HCT116 (cell line): ENCODE data around the gene PBXIP1. TPM values are rescaled to one million over a fixed set of nuclear protein-coding genes. Genes with fewer than 3 reads are reported as not detected.

Experiments used
- ATAC-seq: fragments of 200-7000 bp; cut with Tn5 transposase; 2 replicates; pipeline ENCODE4 v1.9.1; 2020; ENCODE audit warnings: mild to moderate bottlenecking, moderate library complexity
- BruUV-seq: library from RNA; stranded (reverse); fragments of 400-500 nt; replicated peaks from 2 replicates; lab custom pipeline; 2021; lab: Mats Ljungman, UMichigan
- CTCF ChIA-PET: fragments of 300-600 bp; sonication (Branson Sonifier 250); formaldehyde crosslinking; loops from one replicate; lab custom pipeline; 2021; ENCODE audit warnings: antibody characterized with exemption; lab: Charles Lee
- POLR2A ChIA-PET: fragments of 300-600, 350-600 bp; sonication (Branson Sonifier 250); formaldehyde crosslinking; loops from one replicate; lab custom pipeline; 2021; ENCODE audit warnings: antibody characterized with exemption; lab: Charles Lee
- RAD21 ChIA-PET, 2 experiments: fragments of 300-600 bp; sonication (Branson Sonifier 250); formaldehyde crosslinking; loops; one replicate each; lab custom pipeline; 2023; ENCODE audit warnings: low total read pairs in 2 of 2; ENCODE audit not compliant: uncharacterized antibody in 2 of 2, unreplicated experiment in 2 of 2, low non-redundant PET in 1 of 2; lab: Charles Lee
- DNase-seq: peaks from one replicate; pipeline ENCODE4 v3.0.0-alpha.2; 2010; ENCODE audit warnings: low read depth, low spot score
- H2AFZ ChIP-seq: fragments of 200-600 bp; shearing (Covaris generic), sonication (generic); 2 replicates; pipeline ENCODE4 v1.6.1; 2017; ENCODE audit warnings: low read depth, mixed run types, mixed read lengths, antibody characterized with exemption, low read length; ENCODE audit not compliant: poor library complexity, severe bottlenecking
- H3K27ac ChIP-seq: 2 replicates; pipeline ENCODE4 v1.5.1; 2012; ENCODE audit warnings: low read depth, low read length
- H3K27me3 ChIP-seq: fragments of 200-600 bp; sonication (generic); 2 replicates; pipeline ENCODE4 v1.6.1; 2016; ENCODE audit warnings: mixed run types, low read length, mixed read lengths; ENCODE audit not compliant: insufficient read depth
- H3K36me3 ChIP-seq, 2 experiments: fragments of 200-500 bp in 1 of 2; fragments of 200-600 bp in 1 of 2; sonication (Bioruptor generic) in 1 of 2; sonication (generic) in 1 of 2; 2 replicates each; pipeline versions ENCODE4 v1.5.1 to v1.6.1; 2014 to 2016; ENCODE audit warnings: low read length in 2 of 2, inconsistent platforms in 1 of 2, mixed read lengths in 1 of 2, mixed run types in 1 of 2; ENCODE audit not compliant: insufficient read depth in 2 of 2, control insufficient read depth in 1 of 2
- H3K4me1 ChIP-seq, 2 experiments: fragments of 200-600 bp in 1 of 2; sonication (generic) in 1 of 2; 2 replicates each; pipeline versions ENCODE4 v1.5.1 to v1.6.1; 2012 to 2017; ENCODE audit warnings: low read length in 2 of 2, inconsistent platforms in 1 of 2, mild to moderate bottlenecking in 1 of 2, mixed read lengths in 1 of 2, mixed run types in 1 of 2, moderate library complexity in 1 of 2; ENCODE audit not compliant: insufficient read depth in 2 of 2, control insufficient read depth in 1 of 2
- H3K4me2 ChIP-seq: fragments of 200-600 bp; sonication (generic); 2 replicates; pipeline ENCODE4 v1.6.1; 2017; ENCODE audit warnings: mixed run types, low read length, mixed read lengths
- H3K4me3 ChIP-seq, 2 experiments: fragments of 200-600 bp in 1 of 2; sonication (generic) in 1 of 2; replicated peaks in 1 of 2; 2 replicates each; pipeline ENCODE4 v1.5.1; 2011 to 2016; ENCODE audit warnings: low read length in 2 of 2, control low read depth in 1 of 2, low read depth in 1 of 2, mild to moderate bottlenecking in 1 of 2, mixed read lengths in 1 of 2, mixed run types in 1 of 2
- H3K79me2 ChIP-seq: fragments of 200-600 bp; sonication (generic); 2 replicates; pipeline ENCODE4 v1.6.1; 2017; ENCODE audit warnings: mild to moderate bottlenecking, mixed run types, low read length, moderate library complexity, mixed read lengths; ENCODE audit not compliant: insufficient read depth
- H3K9ac ChIP-seq: fragments of 200-600 bp; sonication (generic); 2 replicates; pipeline ENCODE4 v1.6.1; 2016; ENCODE audit warnings: low read length, mixed read lengths
- H3K9me2 ChIP-seq: fragments of 200-600 bp; sonication (generic), shearing (Covaris generic); 2 replicates; pipeline ENCODE4 v1.6.1; 2017; ENCODE audit warnings: mixed run types, mild to moderate bottlenecking, moderate library complexity; ENCODE audit not compliant: insufficient read depth
- H3K9me3 ChIP-seq, 2 experiments: fragments of 200-500 bp in 1 of 2; fragments of 200-600 bp in 1 of 2; sonication (Bioruptor generic) in 1 of 2; sonication (generic) in 1 of 2; 2 replicates each; pipeline ENCODE4 v1.6.1; 2014 to 2017; ENCODE audit warnings: low read length in 2 of 2, mixed read lengths in 2 of 2, inconsistent platforms in 1 of 2, low read depth in 1 of 2, mild to moderate bottlenecking in 1 of 2, mixed run types in 1 of 2, moderate library complexity in 1 of 2; ENCODE audit not compliant: control insufficient read depth in 1 of 2, insufficient read depth in 1 of 2
- H4K20me1 ChIP-seq: fragments of 200-600 bp; sonication (generic), shearing (Covaris generic); 2 replicates; pipeline ENCODE4 v1.6.1; 2017; ENCODE audit warnings: mixed run types, mild to moderate bottlenecking, moderate library complexity; ENCODE audit not compliant: insufficient read depth
- ATF3 ChIP-seq: IDR thresholded peaks from 2 replicates; pipeline ENCODE4 v1.6.1; 2012
- CEBPB ChIP-seq: IDR thresholded peaks from 2 replicates; pipeline ENCODE4 v1.6.1; 2012; ENCODE audit warnings: low read depth
- EGR1 ChIP-seq: IDR thresholded peaks from 2 replicates; pipeline ENCODE4 v1.6.1; 2012; ENCODE audit warnings: low read depth
- EZH2 ChIP-seq: fragments of 200-600 bp; sonication (generic); IDR thresholded peaks from 2 replicates; pipeline ENCODE4 v1.6.1; 2017; ENCODE audit warnings: antibody characterized with exemption, mixed run types
- EZH2phosphoT487 ChIP-seq: fragments of 200-600 bp; IDR thresholded peaks from 2 replicates; pipeline ENCODE4 v1.6.1; 2018; ENCODE audit warnings: antibody characterized with exemption, borderline replicate concordance
- FOSL1 ChIP-seq: IDR thresholded peaks from 2 replicates; pipeline ENCODE4 v1.6.1; 2012; ENCODE audit warnings: low read depth
- MAX ChIP-seq: IDR thresholded peaks from 2 replicates; pipeline ENCODE4 v1.6.1; 2012
- POLR2AphosphoS5 ChIP-seq: IDR thresholded peaks from 2 replicates; pipeline ENCODE4 v1.6.1; 2011; ENCODE audit warnings: mild to moderate bottlenecking, low read depth, low read length, moderate library complexity
- SIN3A ChIP-seq: IDR thresholded peaks from 2 replicates; pipeline ENCODE4 v1.6.1; 2012; ENCODE audit warnings: low read depth
- SP1 ChIP-seq: IDR thresholded peaks from 2 replicates; pipeline ENCODE4 v1.6.1; 2012; ENCODE audit warnings: low read depth
- SRF ChIP-seq: IDR thresholded peaks from 2 replicates; pipeline ENCODE4 v1.6.1; 2012; ENCODE audit warnings: low read depth
- TCF7L2 ChIP-seq: IDR thresholded peaks from 2 replicates; pipeline ENCODE4 v1.7.0; 2011; ENCODE audit warnings: borderline replicate concordance, inconsistent platforms; ENCODE audit not compliant: insufficient read depth, insufficient read length; ENCODE audit errors: extremely low read depth
- ZBTB33 ChIP-seq: IDR thresholded peaks from 2 replicates; pipeline ENCODE4 v1.6.1; 2011; ENCODE audit warnings: mild to moderate bottlenecking, low read length, moderate library complexity; ENCODE audit not compliant: insufficient replicate concordance; ENCODE audit errors: extremely low read depth
- ZFX ChIP-seq: fragments of 450-650 bp; IDR thresholded peaks from 2 replicates; pipeline ENCODE4 v1.6.1; 2017
- ZNF274 ChIP-seq: fragments of 200-500 bp; sonication (Bioruptor generic); IDR thresholded peaks from 2 replicates; pipeline ENCODE4 v1.6.1; 2014; ENCODE audit warnings: mild to moderate bottlenecking, low read depth, low read length, inconsistent platforms
- intact Hi-C: fragments of 100-400 bp; cut with micrococcal nuclease; formaldehyde crosslinking; loops from 2 replicates; pipeline ENCODE4 v1.10.0; 2022
- total RNA-seq: library from RNA; stranded (reverse); gene quantifications from one replicate; pipeline ENCODE4 v1.2.1, GENCODE V29; 2021; ENCODE audit not compliant: unreplicated experiment

Gene PBXIP1
- total RNA-seq, 1 experiment from 2014 or later, result 12.6 TPM

- H3K9me3 ChIP-seq, result no peaks in the 10 kb centered on the region
- POLR2A ChIA-PET, result no interaction called here
- no peak overlapping the region for H3K4me3 ChIP-seq
- no peaks in the 10 kb centered on the region for H4K20me1 ChIP-seq
- DNase-seq (no peak), ATAC-seq (no peak)
- no peaks in the 10 kb centered on the region for H3K27me3 ChIP-seq
- RAD21 ChIA-PET, result no interaction called here
- no peak overlapping the region for H3K9ac ChIP-seq
- H3K4me2 ChIP-seq, result no peak overlapping the region
- no peaks in the 10 kb centered on the region for H3K9me2 ChIP-seq
- no peaks in the 10 kb centered on the region for H3K36me3 ChIP-seq
- H2AFZ ChIP-seq, result no peak overlapping the region
- intact Hi-C loops, result no loop called here
- CTCF ChIA-PET, result interaction anchor here (1.1 kb wide), 1 partner anchor 382 kb away, joined by 3 read pairs; no protein-coding TSS in a partner anchor
- no peaks in the 10 kb centered on the region for H3K79me2 ChIP-seq
- TF ChIP-seq TCF7L2 (no peak), ATF3 (no peak), ZNF274 (no peak), FOSL1 (no peak), CEBPB (no peak), ZFX (no peak), POLR2AphosphoS5 (no peak), ZBTB33 (no peak), SIN3A (no peak), EZH2 (no peak), EZH2phosphoT487 (no peak), SRF (no peak), MAX (no peak), SP1 (no peak), EGR1 (no peak)
- peaks cover 10 to 34% of the 10 kb centered on the region in 2 experiments for H3K4me1 ChIP-seq
- no TSS peak for BruUV-seq
- no peak overlapping the region for H3K27ac ChIP-seq
Measured at GRCh38 chr1:154941333-154942013, 14.4 kb downstream of the PBXIP1 start.
